Astrocyte (in vitro differentiated cells and primary cell): ENCODE measurements around the gene ZBED1. TPM values are rescaled to one million over a fixed set of nuclear protein-coding genes. Genes with fewer than 3 reads are reported as not detected.

ENCODE experiments used
- DNase-seq: peaks from one replicate; pipeline ENCODE4 v3.0.0-alpha.2; 2010; ENCODE audit warnings: low read depth
- FAIRE-seq: peaks from 2 replicates; lab custom pipeline; 2011; peaks lifted over from hg19 to GRCh38; lab: Jason Lieb, UNC
- H2AFZ ChIP-seq: 2 replicates; pipeline ENCODE4 v1.6.0; 2012; ENCODE audit warnings: low read depth, low read length, inconsistent platforms
- H3K27ac ChIP-seq: 2 replicates; pipeline ENCODE4 v1.5.1; 2011; ENCODE audit warnings: low read depth, low read length, inconsistent platforms
- H3K27me3 ChIP-seq: 2 replicates; pipeline ENCODE4 v1.6.0; 2011; ENCODE audit warnings: low read length, inconsistent platforms; ENCODE audit not compliant: insufficient read depth
- H3K36me3 ChIP-seq: 2 replicates; pipeline ENCODE4 v1.5.1; 2011; ENCODE audit warnings: low read length, inconsistent platforms; ENCODE audit not compliant: insufficient read depth
- H3K4me1 ChIP-seq: 2 replicates; pipeline ENCODE4 v1.5.1; 2011; ENCODE audit warnings: low read length, inconsistent platforms; ENCODE audit not compliant: insufficient read depth
- H3K4me2 ChIP-seq: 2 replicates; pipeline ENCODE4 v1.6.0; 2012; ENCODE audit warnings: low read length, inconsistent platforms
- H3K4me3 ChIP-seq: 2 replicates; pipeline ENCODE4 v1.5.1; 2011; ENCODE audit warnings: low read depth, mild to moderate bottlenecking, low read length, inconsistent platforms; ENCODE audit not compliant: insufficient read depth
- H3K79me2 ChIP-seq: 2 replicates; pipeline ENCODE4 v1.6.0; 2012; ENCODE audit warnings: mild to moderate bottlenecking, low read length, inconsistent platforms; ENCODE audit not compliant: insufficient read depth
- H3K9ac ChIP-seq: 2 replicates; pipeline ENCODE4 v1.6.0; 2012; ENCODE audit warnings: mild to moderate bottlenecking, low read length, inconsistent platforms
- H3K9me3 ChIP-seq: 2 replicates; pipeline ENCODE4 v1.5.1; 2012; ENCODE audit warnings: low read depth, mild to moderate bottlenecking, low read length, inconsistent platforms; ENCODE audit not compliant: insufficient read depth
- H4K20me1 ChIP-seq: 2 replicates; pipeline ENCODE4 v1.6.0; 2012; ENCODE audit warnings: low read length, inconsistent platforms; ENCODE audit not compliant: insufficient read depth
- H3K27ac Mint-ChIP-seq: one replicate; pipeline ENCODE4 v1.8.0; 2021; ENCODE audit warnings: mild to moderate bottlenecking, mixed read lengths; ENCODE audit not compliant: unreplicated experiment
- H3K27me3 Mint-ChIP-seq: one replicate; pipeline ENCODE4 v1.8.0; 2021; ENCODE audit warnings: low read depth, mixed read lengths; ENCODE audit not compliant: unreplicated experiment
- H3K36me3 Mint-ChIP-seq: one replicate; pipeline ENCODE4 v1.8.0; 2021; ENCODE audit warnings: low read depth, mixed read lengths; ENCODE audit not compliant: unreplicated experiment
- H3K4me1 Mint-ChIP-seq: one replicate; pipeline ENCODE4 v1.8.0; 2021; ENCODE audit warnings: low read depth, mixed read lengths; ENCODE audit not compliant: unreplicated experiment
- H3K4me3 Mint-ChIP-seq: one replicate; pipeline ENCODE4 v1.8.0; 2021; ENCODE audit warnings: mild to moderate bottlenecking, moderate library complexity, mixed read lengths; ENCODE audit not compliant: unreplicated experiment
- H3K9me3 Mint-ChIP-seq: one replicate; pipeline ENCODE4 v1.8.0; 2021; ENCODE audit warnings: mild to moderate bottlenecking, mixed read lengths; ENCODE audit not compliant: unreplicated experiment
- CTCF ChIP-seq: IDR thresholded peaks from 2 replicates; pipeline ENCODE4 v1.5.1; 2011; ENCODE audit warnings: low read depth, mild to moderate bottlenecking, inconsistent platforms, low read length, moderate library complexity; ENCODE audit not compliant: insufficient read depth
- EZH2 ChIP-seq: IDR thresholded peaks from 2 replicates; pipeline ENCODE4 v1.6.1; 2012; ENCODE audit warnings: mild to moderate bottlenecking, low read length, inconsistent platforms; ENCODE audit not compliant: insufficient read depth
- total RNA-seq: library from RNA; stranded (reverse); gene quantifications from 2 replicates; pipeline ENCODE4 v1.2.1, GENCODE V29; 2021

The ZBED1 gene
- total RNA-seq, 1 donor from 2014 or later = 19.9 TPM

DNA sequence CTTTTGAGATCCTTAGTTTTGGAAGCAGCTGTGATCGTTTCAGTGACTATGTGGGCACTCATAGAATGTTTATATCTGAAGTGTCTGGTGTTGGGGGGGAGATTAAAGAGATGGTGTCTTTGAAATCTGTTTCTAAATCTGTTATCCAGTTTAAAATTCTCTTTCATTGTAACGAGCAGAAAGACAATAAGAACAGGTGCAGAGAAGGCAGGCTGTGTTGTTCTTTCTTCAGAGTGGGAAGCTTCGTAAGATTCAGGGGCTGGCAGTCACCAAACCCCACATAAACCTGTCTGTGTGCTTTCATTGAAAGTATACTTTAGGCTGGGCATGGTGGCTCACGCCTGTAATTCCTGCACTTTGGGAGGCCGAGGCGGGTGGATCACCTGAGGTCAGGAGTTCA is 16.3 kb upstream of the ZBED1 start:
- H3K4me3 ChIP-seq = no peak overlapping the region
- Mint-ChIP-seq H3K4me3 (no peak overlapping the region), H3K27ac (no peak overlapping the region), H3K4me1 (no peaks in the 10 kb centered on the region), H3K36me3 (no peaks in the 10 kb centered on the region), H3K9me3 (no peaks in the 10 kb centered on the region), H3K27me3 (peaks cover 4% of the 10 kb centered on the region)
- H3K9ac ChIP-seq = no peak overlapping the region
- no peak for DNase-seq
- no peaks in the 10 kb centered on the region for H3K36me3 ChIP-seq
- no peak overlapping the region for H3K27ac ChIP-seq
- TF ChIP-seq CTCF (no peak), EZH2 (no peak)
- no peaks in the 10 kb centered on the region for H4K20me1 ChIP-seq
- no peak for FAIRE-seq
- H3K27me3 ChIP-seq = peaks cover 5% of the 10 kb centered on the region
- no peak overlapping the region for H2AFZ ChIP-seq
- no peaks in the 10 kb centered on the region for H3K79me2 ChIP-seq
- H3K9me3 ChIP-seq = no peaks in the 10 kb centered on the region
- H3K4me2 ChIP-seq = no peak overlapping the region
- H3K4me1 ChIP-seq = no peaks in the 10 kb centered on the region

DNA sequence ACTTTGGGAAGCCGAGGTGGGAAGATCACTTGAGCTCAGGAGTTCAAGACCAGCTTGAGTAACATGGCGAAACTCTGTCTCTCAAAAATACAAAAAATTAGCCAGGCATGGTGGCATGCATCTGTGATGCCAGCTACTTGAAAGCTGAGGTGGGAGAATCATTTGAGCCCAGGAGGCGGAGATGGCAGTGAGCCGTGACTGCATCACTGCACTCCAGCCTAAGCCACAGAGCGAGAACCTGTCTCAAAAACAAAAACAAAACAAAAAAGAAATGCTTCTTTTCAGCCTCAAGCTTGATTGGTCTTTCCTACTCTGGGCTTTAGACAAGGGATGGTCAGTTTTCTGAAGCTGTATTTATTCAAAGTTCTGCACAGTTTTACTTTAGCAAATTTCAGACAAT is 15.8 kb upstream of the ZBED1 start:
- Histone ChIP-seq H3K27me3 (peaks cover 5% of the 10 kb centered on the region), H3K79me2 (no peaks in the 10 kb centered on the region), H3K4me2 (no peak overlapping the region), H4K20me1 (no peaks in the 10 kb centered on the region), H3K36me3 (no peaks in the 10 kb centered on the region), H3K9me3 (no peaks in the 10 kb centered on the region), H3K4me1 (no peaks in the 10 kb centered on the region), H3K4me3 (no peak overlapping the region), H2AFZ (no peak overlapping the region), H3K27ac (no peak overlapping the region), H3K9ac (no peak overlapping the region)
- peaks cover 4% of the 10 kb centered on the region for H3K27me3 Mint-ChIP-seq
- no peak for TF ChIP-seq EZH2
- TF ChIP-seq CTCF = no peak
- H3K4me1 Mint-ChIP-seq = no peaks in the 10 kb centered on the region
- FAIRE-seq (no peak), DNase-seq (no peak)
- no peak overlapping the region for H3K4me3 Mint-ChIP-seq
- H3K9me3 Mint-ChIP-seq = no peaks in the 10 kb centered on the region
- H3K27ac Mint-ChIP-seq = no peak overlapping the region
- no peaks in the 10 kb centered on the region for H3K36me3 Mint-ChIP-seq

- FAIRE-seq (no peak), DNase-seq (no peak)
- Histone ChIP-seq H3K27me3 (peaks cover 5% of the 10 kb centered on the region), H3K79me2 (no peaks in the 10 kb centered on the region), H3K4me3 (no peak overlapping the region), H3K36me3 (no peaks in the 10 kb centered on the region), H3K9me3 (no peaks in the 10 kb centered on the region), H3K27ac (no peak overlapping the region), H3K9ac (no peak overlapping the region), H2AFZ (no peak overlapping the region), H4K20me1 (no peaks in the 10 kb centered on the region), H3K4me1 (no peaks in the 10 kb centered on the region), H3K4me2 (no peak overlapping the region)
- H3K4me3 Mint-ChIP-seq = no peak overlapping the region
- H3K4me1 Mint-ChIP-seq = no peaks in the 10 kb centered on the region
- no peak overlapping the region for H3K27ac Mint-ChIP-seq
- peaks cover 4% of the 10 kb centered on the region for H3K27me3 Mint-ChIP-seq
- no peaks in the 10 kb centered on the region for H3K36me3 Mint-ChIP-seq
- H3K9me3 Mint-ChIP-seq = no peaks in the 10 kb centered on the region
- TF ChIP-seq EZH2 (no peak), CTCF (no peak)
These were observed 13.4 kb upstream of the ZBED1 start for GRCh38 chrX:2514131-2514530.
